Activated naive CD4-positive, alpha-beta T cell (primary cell): Measurements from ENCODE around the gene FAU.
"Not testable (repeated sequence)": the region's sequence is repeated elsewhere in the genome, so short reads cannot be mapped to it uniquely, and the experiment has no call there.

Experiments used
- DNase-seq, 4 experiments: peaks; one replicate each; lab custom pipeline; 2025; lab: John Stamatoyannopoulos, UW

FAU gene

GRCh38 chr11:65121865-65122696 is at the start of gene FAU, which contains the start of gene MRPL49:
Gene FAU (minus strand): TSS chr11:65122134. CDS start chr11:65121813, 321 bp downstream.
Gene MRPL49 (plus strand): TSS chr11:65122321. CDS start chr11:65122347, 26 bp downstream.
- peak; percentile 89 to 98 (median 94) for DNase-seq

GRCh38 chr11:65170058-65170534 is 48.2 kb upstream of the FAU start, which contains the start of gene SPDYC:
Gene SPDYC (plus strand): TSS chr11:65170233. CDS start chr11:65171358, 1,125 bp downstream.
- no peak for DNase-seq

- no peak for DNase-seq
These were observed 47.3 kb upstream of the FAU start for GRCh38 chr11:65169164-65169641.

GRCh38 chr11:65167656-65168055 is 45.7 kb upstream of the FAU start:
- no peak for DNase-seq

- DNase-seq = no peak
These were observed 45.0 kb upstream of the FAU start for GRCh38 chr11:65166893-65167292.

- DNase-seq = no peak
These were observed 43.7 kb upstream of the FAU start for GRCh38 chr11:65165410-65166317.

GRCh38 chr11:65163684-65164083 is 41.8 kb upstream of the FAU start:
- no peak for DNase-seq

- no peak for DNase-seq
These were observed 38.7 kb upstream of the FAU start for GRCh38 chr11:65160643-65161042.

GRCh38 chr11:65159012-65159411 is 37.1 kb upstream of the FAU start:
- DNase-seq = no peak

GRCh38 chr11:65157336-65157735 is 35.4 kb upstream of the FAU start:
- no peak for DNase-seq

- no peak for DNase-seq
These were observed 35.0 kb upstream of the FAU start for GRCh38 chr11:65156926-65157325.

- no peak for DNase-seq
These were observed 34.3 kb upstream of the FAU start for GRCh38 chr11:65156256-65156655.

GRCh38 chr11:65152122-65152521 is 30.2 kb upstream of the FAU start:
- no peak for DNase-seq

GRCh38 chr11:65151331-65151899 is 29.5 kb upstream of the FAU start:
- no peak for DNase-seq

- no peak for DNase-seq
These were observed 28.8 kb upstream of the FAU start for GRCh38 chr11:65150509-65151299.

- not testable (repeated sequence) for DNase-seq
These were observed 28.2 kb upstream of the FAU start for GRCh38 chr11:65150131-65150508.

- DNase-seq = no peak
These were observed 26.7 kb upstream of the FAU start for GRCh38 chr11:65148657-65149056.

GRCh38 chr11:65147352-65148075 is 25.6 kb upstream of the FAU start:
- DNase-seq = no peak

GRCh38 chr11:65141896-65142494 is 20.1 kb upstream of the FAU start:
- no peak for DNase-seq

GRCh38 chr11:65136515-65137096 is 14.7 kb upstream of the FAU start:
- no peak for DNase-seq
